ENCODE measurements around the gene DTWD2. TPM values are rescaled to one million over a fixed set of nuclear protein-coding genes. Genes with fewer than 3 reads are reported as not detected.

Gene DTWD2
- polyA plus RNA-seq, 1 experiment: 1.9 TPM

DNA sequence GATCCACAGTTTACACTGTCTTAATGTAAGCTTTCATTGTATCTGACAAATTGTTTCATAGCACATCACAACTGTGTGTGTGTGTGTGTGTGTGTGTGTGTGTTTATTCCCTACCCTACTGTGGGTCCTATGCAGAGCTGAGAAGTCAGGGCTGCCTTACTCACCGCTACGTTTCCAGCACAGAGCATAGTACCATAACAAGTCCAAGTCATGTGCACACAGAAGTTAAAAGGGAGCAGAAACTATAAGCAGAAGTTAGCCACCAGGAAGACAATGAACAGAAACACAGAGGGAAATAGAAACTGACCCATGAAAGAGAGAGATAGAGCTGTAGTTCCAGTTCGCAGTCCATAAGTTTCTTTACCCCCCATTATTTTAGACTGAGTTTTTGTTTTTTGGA is 44.3 kb upstream of the DTWD2 start:
- no peaks in the 10 kb centered on the region for H3K27me3 ChIP-seq (ENCODE audit: control insufficient read depth, insufficient read depth, low read length)
- H3K4me3 ChIP-seq (ENCODE audit: low read depth, low read length): no peak overlapping the region
- no peak overlapping the region for H3K27ac ChIP-seq (ENCODE audit: low read depth, low read length)
- TF ChIP-seq, protein P1, sequence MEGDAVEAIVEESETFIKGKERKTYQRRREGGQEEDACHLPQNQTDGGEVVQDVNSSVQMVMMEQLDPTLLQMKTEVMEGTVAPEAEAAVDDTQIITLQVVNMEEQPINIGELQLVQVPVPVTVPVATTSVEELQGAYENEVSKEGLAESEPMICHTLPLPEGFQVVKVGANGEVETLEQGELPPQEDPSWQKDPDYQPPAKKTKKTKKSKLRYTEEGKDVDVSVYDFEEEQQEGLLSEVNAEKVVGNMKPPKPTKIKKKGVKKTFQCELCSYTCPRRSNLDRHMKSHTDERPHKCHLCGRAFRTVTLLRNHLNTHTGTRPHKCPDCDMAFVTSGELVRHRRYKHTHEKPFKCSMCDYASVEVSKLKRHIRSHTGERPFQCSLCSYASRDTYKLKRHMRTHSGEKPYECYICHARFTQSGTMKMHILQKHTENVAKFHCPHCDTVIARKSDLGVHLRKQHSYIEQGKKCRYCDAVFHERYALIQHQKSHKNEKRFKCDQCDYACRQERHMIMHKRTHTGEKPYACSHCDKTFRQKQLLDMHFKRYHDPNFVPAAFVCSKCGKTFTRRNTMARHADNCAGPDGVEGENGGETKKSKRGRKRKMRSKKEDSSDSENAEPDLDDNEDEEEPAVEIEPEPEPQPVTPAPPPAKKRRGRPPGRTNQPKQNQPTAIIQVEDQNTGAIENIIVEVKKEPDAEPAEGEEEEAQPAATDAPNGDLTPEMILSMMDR (IDR thresholded peaks at IDR 0.05; ENCODE audit: low read depth, low read length): no peak
- no peak for DNase-seq (ENCODE audit: low read depth, low spot score)
- POLR2A ChIA-PET: no interaction called here
- CTCF ChIA-PET: interaction anchor here (0.6 to 2.5 kb wide), 3 partner anchors 11 to 379 kb away, joined by 3 to 8 read pairs (median 3); no protein-coding TSS in a partner anchor
- no peaks in the 10 kb centered on the region for H3K9me3 ChIP-seq (ENCODE audit: control insufficient read depth, insufficient read depth, low read length)

DNA sequence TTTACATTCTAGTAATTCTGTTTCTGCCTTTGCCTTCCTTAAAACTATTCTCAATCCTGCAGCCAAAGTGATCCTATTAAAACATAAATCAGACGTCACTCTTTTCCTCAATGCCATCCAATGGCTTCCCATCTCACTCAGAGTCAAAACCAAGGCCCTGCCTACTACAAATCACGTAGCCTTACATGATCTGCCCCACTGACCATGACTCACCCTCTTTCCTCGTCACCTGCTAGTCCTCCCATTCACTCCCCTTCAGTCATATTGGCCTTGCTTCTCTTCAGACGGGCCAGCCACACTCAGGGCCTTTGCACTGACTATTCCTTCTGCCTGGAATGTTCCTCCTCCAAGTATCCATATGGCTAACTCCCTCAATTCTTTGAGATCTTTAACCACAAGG is 43.6 kb upstream of the DTWD2 start:
- ChIA-PET CTCF (interaction anchor here (2.5 kb wide), 1 partner anchor 380 kb away, joined by 8 read pairs; no protein-coding TSS in a partner anchor), POLR2A (no interaction called here)
- Histone ChIP-seq H3K9me3 (ENCODE audit: control insufficient read depth, insufficient read depth, low read length) (no peaks in the 10 kb centered on the region), H3K27me3 (ENCODE audit: control insufficient read depth, insufficient read depth, low read length) (no peaks in the 10 kb centered on the region), H3K4me3 (ENCODE audit: low read depth, low read length) (no peak overlapping the region), H3K27ac (ENCODE audit: low read depth, low read length) (no peak overlapping the region)
- DNase-seq (ENCODE audit: low read depth, low spot score): no peak
- TF ChIP-seq, protein P1 (IDR thresholded peaks at IDR 0.05; ENCODE audit: low read depth, low read length): no peak

DNA sequence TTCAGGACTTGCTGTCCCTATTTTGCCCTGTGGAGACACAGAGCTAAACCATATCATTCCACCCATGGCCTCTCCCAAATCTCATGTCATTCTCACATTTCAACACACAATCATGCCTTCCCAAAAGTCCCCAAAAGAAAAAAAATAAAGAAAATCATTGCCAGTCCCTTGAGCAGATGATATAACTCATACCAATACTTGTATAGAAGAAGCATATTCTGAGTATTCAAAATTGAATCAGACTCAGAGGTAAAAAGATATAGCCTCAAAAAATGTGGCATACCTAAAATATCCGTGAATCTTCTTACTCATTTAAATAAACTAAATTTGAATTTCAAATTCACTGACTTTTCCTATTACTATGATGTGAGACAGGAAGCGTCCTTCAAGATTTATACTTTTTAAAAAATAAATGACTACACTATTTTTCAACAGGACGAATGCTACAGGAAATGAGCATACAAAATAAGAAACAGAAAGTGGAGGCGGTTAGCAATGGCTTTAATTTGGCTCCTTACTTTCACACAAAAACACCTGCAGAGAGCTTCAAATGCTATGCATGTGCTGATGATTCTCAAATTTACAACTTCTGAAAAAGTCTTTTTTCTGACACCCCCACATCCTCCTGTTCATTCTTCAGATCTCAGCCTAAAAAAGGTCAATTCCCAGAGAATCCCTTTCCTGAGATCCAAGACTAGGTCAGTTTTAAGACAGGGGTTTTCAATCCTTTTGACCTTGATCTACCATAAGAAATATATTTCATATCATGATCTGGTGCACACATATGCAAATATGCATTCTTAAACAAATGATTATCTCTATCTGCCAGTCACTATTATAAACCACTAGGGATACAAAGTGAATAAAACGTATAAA is 42.9 kb upstream of the DTWD2 start:
- ChIA-PET POLR2A (no interaction called here), CTCF (interaction anchor here (2.5 kb wide), 1 partner anchor 381 kb away, joined by 8 read pairs; no protein-coding TSS in a partner anchor)
- no peak for DNase-seq (ENCODE audit: low read depth, low spot score)

DNA sequence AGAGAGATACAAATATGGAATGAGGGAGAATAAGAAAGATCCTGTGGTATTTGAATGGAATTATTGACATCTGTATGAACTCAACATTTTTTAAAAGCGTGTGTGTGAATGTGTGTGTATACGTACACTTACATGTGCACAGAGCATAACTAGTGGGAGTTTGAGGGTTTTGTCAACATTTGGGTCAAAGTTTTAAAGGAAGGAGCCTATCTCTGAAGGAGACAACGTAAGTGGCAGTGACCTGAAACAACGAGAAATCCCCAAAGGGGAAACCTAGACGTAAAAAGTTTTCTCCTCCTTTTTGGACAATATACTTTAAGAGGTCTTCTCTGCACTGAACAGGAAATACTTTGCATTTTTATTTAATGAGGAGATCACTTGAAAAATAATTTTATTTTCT is 40.2 kb upstream of the DTWD2 start:
- H3K27ac ChIP-seq (ENCODE audit: low read depth, low read length): no peak overlapping the region
- CTCF ChIA-PET: interaction anchor here (0.8 to 2.1 kb wide), 3 partner anchors 10 to 383 kb away, joined by 3 to 4 read pairs (median 4); partner anchors contain the start of gene DTWD2
- H3K27me3 ChIP-seq (ENCODE audit: control insufficient read depth, insufficient read depth, low read length): no peaks in the 10 kb centered on the region
- H3K4me3 ChIP-seq (ENCODE audit: low read depth, low read length): no peak overlapping the region
- POLR2A ChIA-PET: no interaction called here
- H3K9me3 ChIP-seq (ENCODE audit: control insufficient read depth, insufficient read depth, low read length): no peaks in the 10 kb centered on the region
- TF ChIP-seq, protein P1 (IDR thresholded peaks at IDR 0.05; ENCODE audit: low read depth, low read length): no peak
- no peak for DNase-seq (ENCODE audit: low read depth, low spot score)

More for the DNA sequence above, 42.9 kb upstream of the DTWD2 start:
- Histone ChIP-seq H3K4me3 (ENCODE audit: low read depth, low read length) (no peak overlapping the region), H3K9me3 (ENCODE audit: control insufficient read depth, insufficient read depth, low read length) (no peaks in the 10 kb centered on the region), H3K27me3 (ENCODE audit: control insufficient read depth, insufficient read depth, low read length) (no peaks in the 10 kb centered on the region), H3K27ac (ENCODE audit: low read depth, low read length) (no peak overlapping the region)
- TF ChIP-seq, protein P1 (IDR thresholded peaks at IDR 0.05; ENCODE audit: low read depth, low read length): no peak

DNA sequence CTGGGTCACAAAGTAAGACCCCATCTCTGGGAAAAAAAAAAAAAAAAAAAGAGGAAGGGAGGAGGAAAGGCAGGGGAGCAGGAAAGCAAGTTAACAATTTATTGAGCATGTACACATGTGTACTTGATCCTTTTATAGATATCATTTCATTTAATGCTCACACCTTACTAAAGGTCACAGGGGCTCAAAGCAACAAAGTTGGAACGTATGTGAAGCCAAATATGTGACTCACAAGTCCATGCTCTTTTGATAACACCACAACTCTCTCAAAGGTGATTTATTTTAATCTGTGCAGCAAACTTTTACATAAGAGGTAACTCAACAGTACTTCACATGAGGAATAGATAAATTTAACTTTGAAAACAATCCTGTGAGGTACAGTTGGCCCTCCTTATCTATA is 34.4 kb upstream of the DTWD2 start:
- ChIA-PET POLR2A (interaction anchor here (1.2 kb wide), 1 partner anchor 245 kb away, joined by 5 read pairs; no protein-coding TSS in a partner anchor), CTCF (interaction anchor here (1.6 to 3.2 kb wide), 4 partner anchors 10 to 389 kb away, joined by 4 to 54 read pairs (median 13); partner anchors contain the start of gene DTWD2)
- TF ChIP-seq, protein P1 (IDR thresholded peaks at IDR 0.05; ENCODE audit: low read depth, low read length): no peak
- Histone ChIP-seq H3K27ac (ENCODE audit: low read depth, low read length) (no peak overlapping the region), H3K27me3 (ENCODE audit: control insufficient read depth, insufficient read depth, low read length) (no peaks in the 10 kb centered on the region), H3K9me3 (ENCODE audit: control insufficient read depth, insufficient read depth, low read length) (no peaks in the 10 kb centered on the region), H3K4me3 (ENCODE audit: low read depth, low read length) (no peak overlapping the region)
- DNase-seq (ENCODE audit: low read depth, low spot score): no peak
